OCI-LY3 (cell line): ENCODE results near the gene BUD13.

Experiments
- CTCF ChIP-seq: fragments of 200-600, 300-600 bp; sonication (generic); IDR thresholded peaks from 2 replicates; pipeline ENCODE4 v1.5.1; 2014; ENCODE audit warnings: antibody characterized with exemption, low read length, low read depth
- EZH2phosphoT487 ChIP-seq: fragments of 200-600 bp; shearing (Covaris generic); IDR thresholded peaks from 2 replicates; pipeline ENCODE4 v1.6.1; 2018; ENCODE audit warnings: antibody characterized with exemption, mixed run types, low read depth

- TF ChIP-seq CTCF = no peak
- TF ChIP-seq EZH2phosphoT487 = no peak
Observed at GRCh38 chr11:116800610-116801009, 27.8 kb upstream of the BUD13 start.
